Measurements from ENCODE around the gene PEX11G. TPM values are rescaled to one million over a fixed set of nuclear protein-coding genes. Genes with fewer than 3 reads are reported as not detected.

The PEX11G gene
- total RNA-seq, 1 experiment from 2014 or later, result 2.8 TPM

DNA sequence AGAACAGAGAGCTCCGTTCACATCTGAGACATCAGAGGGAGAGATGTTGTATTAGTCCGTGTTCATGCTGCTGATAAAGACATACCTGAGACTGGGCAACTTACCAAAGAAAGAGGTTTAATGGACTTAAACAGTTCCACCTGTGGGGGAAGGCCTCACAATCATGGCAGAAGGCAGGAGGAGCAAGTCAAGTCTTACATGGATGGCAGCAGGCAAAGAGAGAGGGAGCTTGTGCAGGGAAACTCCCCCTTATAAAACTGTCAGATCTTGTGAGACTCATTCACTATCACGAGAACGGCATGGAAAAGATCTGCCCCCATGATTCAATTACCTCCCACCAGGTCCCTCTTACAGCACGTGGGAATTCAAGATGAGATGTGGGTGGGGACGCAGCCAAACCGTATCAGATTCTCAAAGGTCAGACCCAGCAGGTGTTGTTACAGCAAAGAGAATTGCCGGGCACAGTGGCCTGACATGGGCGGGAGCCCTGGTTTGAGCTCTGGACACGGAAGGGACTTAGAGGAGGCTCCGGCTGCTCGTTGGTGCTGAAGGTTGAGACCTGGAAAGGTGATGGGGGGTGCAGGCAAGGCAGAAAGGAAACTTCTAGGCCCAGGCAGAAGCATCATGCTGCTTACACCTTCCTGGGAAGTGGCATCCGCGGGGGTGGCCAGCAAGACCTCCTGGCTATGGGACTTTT is 33.1 kb downstream of the PEX11G start:
- Histone ChIP-seq H3K23ac (ENCODE audit: insufficient read length, low read depth, low read length) (no peak overlapping the region), H3K79me2 (ENCODE audit: insufficient read depth, low read length) (no peaks in the 10 kb centered on the region), H2BK120ac (ENCODE audit: low read depth, low read length, poor library complexity, severe bottlenecking) (no peak overlapping the region), H3K18ac (ENCODE audit: insufficient read length, low read depth, low read length) (no peak overlapping the region), H2BK20ac (ENCODE audit: low read depth, low read length, poor library complexity, severe bottlenecking) (no peak overlapping the region), H3K9ac (ENCODE audit: extremely low read depth, insufficient read length, low read length) (no peak overlapping the region), H3K4me2 (ENCODE audit: insufficient read depth, insufficient read length, low read length) (no peak overlapping the region), H3K23me2 (ENCODE audit: insufficient read length, low read depth, low read length, poor library complexity, severe bottlenecking) (no peaks in the 10 kb centered on the region), H3K14ac (ENCODE audit: insufficient read depth, low read length) (no peak overlapping the region), H4K91ac (ENCODE audit: insufficient read length, low read depth, low read length) (no peak overlapping the region), H3K27me3 (ENCODE audit: insufficient read depth, low read length) (no peaks in the 10 kb centered on the region), H3K4me1 (ENCODE audit: insufficient read depth, low read length) (no peaks in the 10 kb centered on the region), H3K56ac (ENCODE audit: insufficient read length, low read depth, low read length) (no peak overlapping the region), H2BK12ac (ENCODE audit: insufficient read length, low read depth, low read length) (no peak overlapping the region), H4K8ac (replicated peaks; ENCODE audit: insufficient read length, low read depth, low read length) (no peak overlapping the region), H3K27ac (ENCODE audit: insufficient read length, low read depth, low read length) (no peak overlapping the region), H4K5ac (ENCODE audit: insufficient read length, low read depth, low read length) (no peak overlapping the region), H2BK5ac (ENCODE audit: insufficient read length, low read length) (no peak overlapping the region), H2AK5ac (ENCODE audit: insufficient read length, low read length) (no peak overlapping the region), H2BK15ac (ENCODE audit: low read depth, low read length) (no peak overlapping the region), H2AFZ (ENCODE audit: low read length) (no peak overlapping the region), H3K4ac (ENCODE audit: low read depth, low read length) (no peak overlapping the region), H3T11ph (ENCODE audit: low read length) (no peak overlapping the region), H3K9me3 (ENCODE audit: control insufficient read depth, low read depth, low read length) (peaks cover 12% of the 10 kb centered on the region), H3K79me1 (ENCODE audit: insufficient read depth, low read depth, low read length, poor library complexity, severe bottlenecking) (no peaks in the 10 kb centered on the region), H4K20me1 (ENCODE audit: control insufficient read depth, insufficient read depth, insufficient read length) (no peaks in the 10 kb centered on the region)
- no peak for TF ChIP-seq CTCF (conservative IDR thresholded peaks at IDR 0.05)
- WGBS (ENCODE audit: extremely low coverage, insufficient read length, low lambda C conversion rate), result no CpG with 5 or more reads among the region's 14 CpGs
- no peak overlapping the region for H3K4me3 Mint-ChIP-seq
- peaks cover 20 to 30% of the 10 kb centered on the region in 2 experiments for H3K9me3 Mint-ChIP-seq
- DNase-seq, result no peak
- no peak overlapping the region; a peak in 2 of 7 replicates for H3K27ac Mint-ChIP-seq
- no peaks in the 10 kb centered on the region for H3K4me1 Mint-ChIP-seq
- no peaks in the 10 kb centered on the region for H3K27me3 Mint-ChIP-seq (ENCODE audit: low read depth)
- H3K36me3 Mint-ChIP-seq (ENCODE audit: insufficient read depth in 1 of 3, low read depth in 3 of 3), result peaks cover 48 to 78% (median 72%) of the 10 kb centered on the region in 3 experiments

Data from H9 (cell line).